Ovary (tissue), 9 donors: Measurements from ENCODE around the gene SLC1A5. TPM values are rescaled to one million over a fixed set of nuclear protein-coding genes. Genes with fewer than 3 reads are reported as not detected.
"Not testable (repeated sequence)": the region's sequence is repeated elsewhere in the genome, so short reads cannot be mapped to it uniquely, and the experiment has no call there.

Experiments
- DNase-seq, 5 donors: peaks; one replicate each; pipeline ENCODE4 v3.0.0-alpha.2; 2019 to 2020
- H3K27ac ChIP-seq, 2 donors: fragments of 200-600 bp; one replicate each; pipeline versions ENCODE4 v1.5.1 to v1.8.0; 2019 to 2022
- H3K27me3 ChIP-seq: fragments of 200-600 bp; one replicate; pipeline ENCODE4 v1.8.0; 2022
- H3K36me3 ChIP-seq: fragments of 200-600 bp; sonication (generic); one replicate; pipeline ENCODE4 v1.5.1; 2019
- H3K4me1 ChIP-seq: one replicate; pipeline ENCODE4 v1.8.1; 2013; ENCODE audit warnings: mild to moderate bottlenecking, moderate library complexity; ENCODE audit not compliant: insufficient read depth
- H3K4me3 ChIP-seq: fragments of 200-600 bp; sonication (generic); one replicate; pipeline ENCODE4 v1.5.1; 2017
- H3K9me3 ChIP-seq, 2 donors: fragments of 200-600 bp in 1 of 2; sonication (generic) in 1 of 2; one replicate each; pipeline versions ENCODE4 v1.5.1 to v1.8.1; 2013 to 2019; ENCODE audit warnings: mild to moderate bottlenecking in 1 of 2, moderate library complexity in 1 of 2
- CTCF ChIP-seq, 3 donors: fragments of 450-650 bp in 2 of 3; fragments of 200-600 bp in 1 of 3; IDR thresholded peaks; one replicate each; pipeline versions ENCODE4 v1.5.1 to v1.8.0; 2016 to 2022; ENCODE audit warnings: antibody characterized with exemption in 3 of 3, mild to moderate bottlenecking in 1 of 3
- EP300 ChIP-seq: sonication (generic); formaldehyde crosslinking; IDR thresholded peaks from one replicate; pipeline ENCODE4 v1.6.1; 2017; ENCODE audit warnings: antibody characterized with exemption
- POLR2A ChIP-seq: fragments of 450-650 bp; IDR thresholded peaks from one replicate; pipeline ENCODE4 v1.6.1; 2017; ENCODE audit warnings: antibody characterized with exemption, mild to moderate bottlenecking, moderate library complexity
- WGBS, 3 donors: extraction: QIAGEN DNeasy Blood & Tissue Kit in 1 of 3; methylation state at CpG; one replicate each; pipeline versions ENCODE4 v1.1.5 to v1.1.7; 2013 to 2017; 5-methylcytosine and 5-hydroxymethylcytosine counted together
- intact Hi-C, 4 donors: fragments of 100-400 bp; cut with DNase I; formaldehyde crosslinking; loops; one replicate each; pipeline versions ENCODE4 v1.11.0 to v1.15.1; 2022 to 2023
- polyA plus RNA-seq, 2 donors: library from polyadenylated mRNA; stranded (reverse); fragments of 200-250 nt in 1 of 2; fragments of 350-450 nt in 1 of 2; fragmentation: Illumina TruSeq in 1 of 2; extraction: RNeasy Lipid Tissue Mini Kit (QIAGEN cat#74804) in 1 of 2; gene quantifications; one replicate each; pipeline ENCODE4 v1.2.3, GENCODE V29; 2013 to 2014
- total RNA-seq, 7 donors: library from RNA; depleted of rRNA in 2 of 7; stranded (reverse); fragments of >200 nt in 2 of 7; fragmentation: NEBNext Ultra II Directional in 3 of 7; extraction: Animal tissue kit (Norgen Biotek cat#: 25700) in 3 of 7; gene quantifications; one replicate each; pipeline versions ENCODE4 v1.1.0 to v1.2.4, GENCODE V29; 2016 to 2023
- donor health status: DM: no; HTN: no; CAD: no; lungs with moderate emphysema.
- donor health status: DM: no; HTN: no; CAD: no.
- donor health status: Bipolar disorder and iron deficiency.
- donor health status: DM: yes; HTN: yes; CAD: no.
- donor health status: DM: no; HTN: no; CAD: no.
- donor health status: DM: yes; HTN: yes; CAD: no.

SLC1A5 gene
- total and polyA plus RNA-seq, 9 donors, result 26.8 to 339 (median 61.6) TPM

DNA sequence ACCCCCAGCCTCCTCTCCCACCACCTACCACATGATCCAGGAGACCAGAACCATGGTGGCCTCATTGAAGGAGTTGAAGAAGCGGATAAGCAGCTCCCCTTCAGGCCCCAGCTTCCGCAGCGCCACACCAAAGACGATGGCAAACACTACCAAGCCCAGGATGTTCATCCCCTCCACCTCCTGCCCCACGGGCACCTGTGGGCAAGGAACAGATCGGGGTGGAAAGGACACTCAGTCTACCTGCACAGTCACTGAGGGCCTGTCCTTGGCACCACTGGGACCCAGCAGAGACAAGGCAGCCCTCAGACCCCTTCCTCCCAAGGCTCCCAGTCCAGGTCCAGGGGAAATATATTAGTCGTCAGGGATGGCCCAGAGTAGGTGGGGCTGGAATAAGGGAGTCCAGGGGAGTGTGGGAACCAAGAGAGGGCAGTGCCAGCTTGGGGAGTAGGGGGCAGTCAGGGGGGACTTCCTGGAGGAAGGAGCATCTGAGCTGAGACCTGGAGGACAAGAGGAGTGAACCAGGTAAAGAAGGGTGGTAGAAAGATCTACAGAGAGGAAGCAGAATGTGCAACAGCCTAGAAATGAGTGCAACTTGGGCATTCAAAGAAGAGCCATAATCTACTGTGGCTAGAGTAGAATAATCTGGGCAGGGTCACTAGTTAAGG is 5.9 kb downstream of the SLC1A5 start:
- no peak overlapping the region for H3K27ac ChIP-seq
- DNase-seq, result no peak
- intact Hi-C loops, result no loop called here
- 88 to 94% (median 93%) methylated on average over 7 of the region's 7 CpGs for WGBS, 3 donors
- no peaks in the 10 kb centered on the region for H3K9me3 ChIP-seq
- no peak overlapping the region for H3K4me3 ChIP-seq
- TF ChIP-seq EP300, result no peak
- TF ChIP-seq CTCF (IDR thresholded peaks at IDR 0.05), result no peak
- no peak for TF ChIP-seq POLR2A
- H3K4me1 ChIP-seq, result peaks cover 20% of the 10 kb centered on the region
- H3K27me3 ChIP-seq, result no peaks in the 10 kb centered on the region
- H3K36me3 ChIP-seq, result no peaks in the 10 kb centered on the region

DNA sequence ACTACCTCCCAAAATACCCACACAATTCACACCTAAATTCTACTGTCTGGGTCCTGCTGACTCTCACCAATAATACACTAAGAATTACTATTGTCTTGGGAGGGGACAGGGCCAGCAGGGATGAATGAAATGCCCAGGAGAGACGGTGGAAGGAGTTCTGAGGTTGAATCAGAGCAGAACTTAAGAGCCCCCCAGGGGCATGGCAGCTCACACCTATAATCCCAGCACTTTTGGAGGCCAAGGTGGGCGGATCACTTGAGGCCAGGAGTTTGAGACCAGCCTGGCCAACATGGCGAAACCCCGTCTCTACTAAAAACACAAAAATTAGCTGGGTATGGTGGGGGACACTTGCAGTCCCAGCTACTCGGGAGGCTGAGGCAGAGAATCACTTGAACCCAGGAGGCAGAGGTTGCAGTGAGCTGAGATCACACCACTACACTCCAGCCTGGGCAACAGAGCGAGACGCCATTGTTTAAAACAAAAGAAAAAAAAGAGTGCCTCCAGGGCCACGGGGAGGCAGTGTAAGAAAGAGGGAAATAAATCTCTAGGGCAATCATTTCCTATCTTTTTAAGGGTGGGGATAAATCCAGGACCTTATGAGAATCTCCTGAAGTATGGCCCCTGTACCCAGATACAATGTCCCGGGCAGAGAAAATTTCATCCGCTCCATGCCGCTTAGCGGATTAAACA is 10.3 kb downstream of the SLC1A5 start:
- H3K27ac ChIP-seq, H3K4me3 ChIP-seq, H3K27me3 ChIP-seq, H3K9me3 ChIP-seq, DNase-seq, H3K36me3 ChIP-seq, intact Hi-C loops, H3K4me1 ChIP-seq: not testable (repeated sequence)
- WGBS, 3 donors, result 89 to 94% (median 90%) methylated on average over 12 of the region's 12 CpGs

DNA sequence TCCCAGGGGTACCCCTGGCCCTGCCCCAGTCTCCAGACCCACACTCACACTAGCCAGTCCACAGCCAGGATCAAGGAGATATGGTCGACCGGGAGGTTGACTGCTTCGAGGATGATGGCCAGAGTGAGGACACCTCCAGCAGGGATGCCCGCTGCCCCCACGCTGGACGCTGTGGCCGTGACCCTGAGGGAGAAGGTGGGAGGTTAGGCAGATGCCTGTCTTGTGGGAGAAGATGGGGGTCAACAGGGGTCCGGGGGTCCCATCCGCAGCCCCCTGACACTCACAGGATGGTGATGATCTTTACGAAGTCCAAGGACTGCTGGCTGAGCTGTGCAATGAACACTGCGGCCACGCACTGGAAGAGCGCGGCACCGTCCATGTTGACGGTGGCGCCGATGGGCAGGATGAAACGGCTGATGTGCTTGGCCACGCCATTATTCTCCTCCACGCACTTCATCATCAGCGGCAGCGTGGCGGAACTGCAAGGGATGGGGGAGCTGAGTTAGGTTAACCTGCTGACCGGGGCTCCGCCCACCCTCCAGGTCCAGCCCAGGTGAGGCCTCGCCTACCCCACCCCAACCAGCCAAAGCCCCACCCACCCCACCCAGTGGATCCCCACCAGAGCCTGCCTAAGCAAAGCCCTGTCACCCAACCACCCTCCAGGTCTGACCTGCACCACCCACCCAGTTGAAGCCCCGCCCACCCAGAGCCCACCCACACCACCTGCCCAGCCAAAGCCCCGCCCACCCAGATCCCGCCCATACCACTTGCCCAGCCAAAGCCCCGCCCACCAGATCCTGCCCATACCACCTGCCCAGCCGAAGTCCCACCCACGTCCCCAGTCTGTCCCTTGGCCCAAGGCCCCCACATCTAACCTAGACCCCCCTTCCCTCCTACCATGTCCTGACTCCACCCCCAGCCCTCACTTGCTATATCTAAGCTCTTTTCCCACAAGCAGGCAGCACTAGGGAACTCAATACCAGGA is 11.2 kb downstream of the SLC1A5 start:
- TF ChIP-seq EP300, result no peak
- no peak for TF ChIP-seq CTCF (IDR thresholded peaks at IDR 0.05)
- TF ChIP-seq POLR2A, result no peak
- no peaks in the 10 kb centered on the region for H3K36me3 ChIP-seq
- no peak overlapping the region for H3K27ac ChIP-seq
- no peaks in the 10 kb centered on the region for H3K27me3 ChIP-seq
- H3K4me1 ChIP-seq, result no peaks in the 10 kb centered on the region
- 90 to 91% (median 90%) methylated on average over 31 to 33 of the region's 33 CpGs for WGBS, 3 donors
- H3K4me3 ChIP-seq, result no peak overlapping the region
- intact Hi-C loops, result no loop called here
- no peaks in the 10 kb centered on the region for H3K9me3 ChIP-seq
- DNase-seq, result no peak

- Histone ChIP-seq H3K27me3 (no peaks in the 10 kb centered on the region), H3K9me3 (no peaks in the 10 kb centered on the region), H3K4me3 (no peak overlapping the region), H3K36me3 (no peaks in the 10 kb centered on the region), H3K27ac (no peak overlapping the region), H3K4me1 (no peaks in the 10 kb centered on the region)
- TF ChIP-seq CTCF (IDR thresholded peaks at IDR 0.05), result no peak
- no peak for TF ChIP-seq EP300
- no peak for TF ChIP-seq POLR2A
- intact Hi-C loops, result no loop called here
- DNase-seq, result no peak
- whole genome bisulfite sequencing, 3 donors, result 93 to 94% (median 94%) methylated on average over 11 of the region's 11 CpGs
These were observed 12.6 kb downstream of the SLC1A5 start for GRCh38 chr19:46775642-46776258.
